DOHH2 (cell line): ENCODE data around the gene PTRHD1.

Source experiments
- EZH2phosphoT487 ChIP-seq: fragments of 200-600 bp; sonication (generic); IDR thresholded peaks from 2 replicates; pipeline ENCODE4 v1.6.1; 2017; ENCODE audit warnings: borderline replicate concordance, mild to moderate bottlenecking, antibody characterized with exemption, low read length, moderate library complexity, mixed read lengths
- TF ChIP-seq, protein P1 (sequence below): fragments of 200-600 bp; sonication (generic); IDR thresholded peaks from one replicate; pipeline ENCODE4 v1.5.1; 2014; ENCODE audit warnings: antibody characterized with exemption, mild to moderate bottlenecking, low read depth, low read length; ENCODE audit not compliant: poor library complexity, severe bottlenecking

DNA sequence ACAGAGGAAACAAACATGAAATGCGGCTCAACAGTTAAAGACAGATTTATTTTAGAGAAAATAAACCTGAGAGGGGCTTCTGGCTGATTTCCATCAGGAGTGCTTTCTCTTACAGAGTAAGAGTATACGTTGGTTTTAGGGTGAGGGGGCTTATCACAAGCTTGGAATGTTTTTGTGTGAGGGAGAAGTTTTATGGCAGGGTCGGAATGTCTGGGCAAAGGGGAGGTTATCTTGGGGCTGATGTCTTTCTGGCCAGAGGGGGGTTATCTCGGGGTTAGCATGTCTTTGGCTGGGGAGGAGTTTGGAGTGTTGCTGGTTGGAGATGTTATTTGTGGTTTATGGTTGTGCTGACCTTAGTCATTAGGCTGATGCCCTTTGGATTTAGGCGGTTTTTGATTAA is 22.1 kb downstream of the PTRHD1 start:
- TF ChIP-seq, protein P1, sequence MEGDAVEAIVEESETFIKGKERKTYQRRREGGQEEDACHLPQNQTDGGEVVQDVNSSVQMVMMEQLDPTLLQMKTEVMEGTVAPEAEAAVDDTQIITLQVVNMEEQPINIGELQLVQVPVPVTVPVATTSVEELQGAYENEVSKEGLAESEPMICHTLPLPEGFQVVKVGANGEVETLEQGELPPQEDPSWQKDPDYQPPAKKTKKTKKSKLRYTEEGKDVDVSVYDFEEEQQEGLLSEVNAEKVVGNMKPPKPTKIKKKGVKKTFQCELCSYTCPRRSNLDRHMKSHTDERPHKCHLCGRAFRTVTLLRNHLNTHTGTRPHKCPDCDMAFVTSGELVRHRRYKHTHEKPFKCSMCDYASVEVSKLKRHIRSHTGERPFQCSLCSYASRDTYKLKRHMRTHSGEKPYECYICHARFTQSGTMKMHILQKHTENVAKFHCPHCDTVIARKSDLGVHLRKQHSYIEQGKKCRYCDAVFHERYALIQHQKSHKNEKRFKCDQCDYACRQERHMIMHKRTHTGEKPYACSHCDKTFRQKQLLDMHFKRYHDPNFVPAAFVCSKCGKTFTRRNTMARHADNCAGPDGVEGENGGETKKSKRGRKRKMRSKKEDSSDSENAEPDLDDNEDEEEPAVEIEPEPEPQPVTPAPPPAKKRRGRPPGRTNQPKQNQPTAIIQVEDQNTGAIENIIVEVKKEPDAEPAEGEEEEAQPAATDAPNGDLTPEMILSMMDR: no peak
- no peak for TF ChIP-seq EZH2phosphoT487
